OCI-LY7 (cell line): ENCODE data around the gene AATF. TPM values are rescaled to one million over a fixed set of nuclear protein-coding genes. Genes with fewer than 3 reads are reported as not detected.

Experiments used
- BruUV-seq: library from RNA; stranded (reverse); fragments of 400-500 nt; replicated peaks from 2 replicates; lab custom pipeline; 2021; lab: Mats Ljungman, UMichigan
- CTCF ChIA-PET: fragments of 300-600 bp; sonication (Branson Sonifier 250); formaldehyde crosslinking; loops from one replicate; lab custom pipeline; 2022; ENCODE audit warnings: antibody characterized with exemption; ENCODE audit not compliant: unreplicated experiment; lab: Charles Lee
- POLR2A ChIA-PET: fragments of 300-600 bp; sonication (Branson Sonifier 250); formaldehyde crosslinking; loops from one replicate; lab custom pipeline; 2022; ENCODE audit warnings: antibody characterized with exemption; lab: Charles Lee
- DNase-seq: peaks from one replicate; pipeline ENCODE4 v3.0.0-alpha.2; 2015; ENCODE audit warnings: low spot score
- H2AFZ ChIP-seq: fragments of 200-600 bp; sonication (generic), shearing (Covaris generic); 2 replicates; pipeline ENCODE4 v1.6.1; 2014; ENCODE audit warnings: mild to moderate bottlenecking, antibody characterized with exemption, low read length, moderate library complexity
- H3K27ac ChIP-seq: fragments of 200-600 bp; sonication (generic); 2 replicates; pipeline ENCODE4 v1.5.1; 2014; ENCODE audit warnings: mixed run types, low read depth, mild to moderate bottlenecking, moderate library complexity, low read length, inconsistent platforms; ENCODE audit not compliant: poor library complexity, severe bottlenecking
- H3K36me3 ChIP-seq: fragments of 200-600 bp; sonication (generic); 2 replicates; pipeline ENCODE4 v1.6.1; 2014; ENCODE audit warnings: mild to moderate bottlenecking, antibody characterized with exemption, low read length, moderate library complexity, mixed read lengths; ENCODE audit not compliant: insufficient read depth
- H3K4me1 ChIP-seq: fragments of 200-600 bp; sonication (generic); 2 replicates; pipeline ENCODE4 v1.5.1; 2014; ENCODE audit warnings: mild to moderate bottlenecking, low read length; ENCODE audit not compliant: insufficient read depth, poor library complexity, severe bottlenecking
- H3K4me2 ChIP-seq: fragments of 200-600 bp; sonication (generic); 2 replicates; pipeline ENCODE4 v1.6.1; 2014; ENCODE audit warnings: mild to moderate bottlenecking, low read length
- H3K4me3 ChIP-seq: fragments of 200-600 bp; sonication (generic); 2 replicates; pipeline ENCODE4 v1.5.1; 2014; ENCODE audit warnings: mild to moderate bottlenecking, low read depth, low read length; ENCODE audit not compliant: poor library complexity, severe bottlenecking
- H3K79me2 ChIP-seq: fragments of 200-600 bp; sonication (generic); 2 replicates; pipeline ENCODE4 v1.6.1; 2016; ENCODE audit warnings: low read depth, mild to moderate bottlenecking, low read length, moderate library complexity, mixed read lengths; ENCODE audit not compliant: insufficient read depth
- H3K9me2 ChIP-seq: fragments of 200-600 bp; sonication (generic); 2 replicates; pipeline ENCODE4 v1.6.1; 2016; ENCODE audit warnings: mild to moderate bottlenecking, low read length, mixed read lengths; ENCODE audit not compliant: insufficient read depth
- H3K9me3 ChIP-seq: fragments of 200-600 bp; sonication (generic); 2 replicates; pipeline ENCODE4 v1.6.1; 2014; ENCODE audit warnings: mild to moderate bottlenecking, mixed run types, low read length, mixed read lengths
- H4K20me1 ChIP-seq: fragments of 200-600 bp; sonication (generic); 2 replicates; pipeline ENCODE4 v1.6.1; 2014; ENCODE audit warnings: mild to moderate bottlenecking, antibody characterized with exemption, low read length, moderate library complexity, mixed read lengths; ENCODE audit not compliant: insufficient read depth
- CTCF ChIP-seq: fragments of 200-600 bp; sonication (generic); conservative IDR thresholded peaks from 2 replicates; pipeline ENCODE4 v1.5.1; 2014; ENCODE audit warnings: mild to moderate bottlenecking, antibody characterized with exemption, low read length, moderate library complexity, mixed read lengths
- EZH2phosphoT487 ChIP-seq: fragments of 200-600 bp; sonication (generic); IDR thresholded peaks from 2 replicates; pipeline ENCODE4 v1.6.1; 2018; ENCODE audit warnings: low read depth, borderline replicate concordance, mild to moderate bottlenecking, mixed run types, antibody characterized with exemption, low read length, moderate library complexity, mixed read lengths
- intact Hi-C: fragments of 100-400 bp; cut with micrococcal nuclease; formaldehyde crosslinking; loops from one replicate; pipeline ENCODE4 v1.10.0; 2022; ENCODE audit not compliant: unreplicated experiment
- total RNA-seq, 2 experiments: library from RNA; depleted of rRNA in 1 of 2; stranded (reverse); fragments of >200 nt in 1 of 2; shearing (Covaris generic) in 1 of 2; gene quantifications; 2 replicates each; pipeline ENCODE4 v1.2.3, GENCODE V29; 2014 to 2022

Gene AATF
- total RNA-seq, 2 experiments from 2014 or later = 83.5 to 94.3 TPM

DNA sequence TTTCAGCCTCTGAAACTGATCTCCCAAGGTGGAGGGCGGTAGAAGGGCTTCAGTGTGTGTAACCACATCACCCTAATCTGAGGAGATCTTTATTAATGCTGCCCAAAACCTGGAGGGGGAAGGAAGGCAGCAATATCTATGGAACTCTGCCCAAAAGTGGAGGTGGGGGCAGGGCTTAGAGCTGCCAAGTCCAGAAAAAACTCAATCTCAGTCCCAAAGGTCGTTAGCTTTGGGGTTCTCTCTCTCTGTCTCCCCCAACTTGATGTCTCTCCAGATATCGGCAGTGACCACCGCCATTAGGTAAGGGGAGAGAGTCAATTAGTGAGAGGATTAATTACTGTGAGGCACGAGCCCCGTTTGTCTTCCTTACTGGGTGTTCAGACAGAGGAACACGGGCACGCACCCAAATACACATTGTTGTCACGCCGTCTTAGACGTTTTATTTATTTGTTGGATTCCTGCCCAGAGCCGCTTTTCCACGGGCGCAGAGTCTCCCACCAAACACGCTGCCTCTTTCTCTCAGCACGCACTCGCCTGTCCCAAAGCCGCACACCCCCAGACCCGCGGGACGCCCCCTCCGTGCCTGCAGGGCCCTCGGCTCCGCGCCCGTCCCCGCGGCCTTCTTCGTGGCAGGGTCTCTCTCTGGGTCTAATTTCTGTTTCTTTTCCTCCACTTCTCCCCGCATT, 16.9 kb upstream of the AATF start:
- Histone ChIP-seq H4K20me1 (no peaks in the 10 kb centered on the region), H3K4me2 (no peak overlapping the region), H3K4me3 (no peak overlapping the region), H3K79me2 (no peaks in the 10 kb centered on the region), H3K9me3 (no peaks in the 10 kb centered on the region), H3K36me3 (no peaks in the 10 kb centered on the region), H3K27ac (no peak overlapping the region), H2AFZ (no peak overlapping the region), H3K9me2 (no peaks in the 10 kb centered on the region), H3K4me1 (peaks cover 15% of the 10 kb centered on the region)
- intact Hi-C loops = no loop called here
- TF ChIP-seq CTCF (no peak), EZH2phosphoT487 (no peak)
- POLR2A ChIA-PET = interaction anchor here (0.6 kb wide), 1 partner anchor 440 kb away, joined by 3 read pairs; no protein-coding TSS in a partner anchor
- no peak for DNase-seq
- CTCF ChIA-PET = no interaction called here
- BruUV-seq = no TSS peak

GRCh38 chr17:36932383-36932693, 16.4 kb upstream of the AATF start:
- CTCF ChIA-PET = no interaction called here
- H3K9me2 ChIP-seq = no peaks in the 10 kb centered on the region
- H4K20me1 ChIP-seq = no peaks in the 10 kb centered on the region
- POLR2A ChIA-PET = interaction anchor here (0.6 kb wide), 2 partner anchors 9 to 439 kb away, joined by 3 to 5 read pairs; no protein-coding TSS in a partner anchor
- DNase-seq = no peak
- no peak for TF ChIP-seq CTCF
- no peak for TF ChIP-seq EZH2phosphoT487
- H3K36me3 ChIP-seq = no peaks in the 10 kb centered on the region
- H3K4me2 ChIP-seq = no peak overlapping the region
- no peak overlapping the region for H3K27ac ChIP-seq
- H3K79me2 ChIP-seq = no peaks in the 10 kb centered on the region
- no TSS peak for BruUV-seq
- H3K9me3 ChIP-seq = no peaks in the 10 kb centered on the region
- H3K4me1 ChIP-seq = peaks cover 15% of the 10 kb centered on the region
- no peak overlapping the region for H3K4me3 ChIP-seq
- no peak overlapping the region for H2AFZ ChIP-seq
- intact Hi-C loops = no loop called here
